ENCODE measurements around the gene KPTN. TPM values are rescaled to one million over a fixed set of nuclear protein-coding genes. Genes with fewer than 3 reads are reported as not detected.
A peak's percentile ranks its signal among the peaks of the same experiment; 100 is the strongest.

Gene KPTN
- total and polyA plus RNA-seq, 4 donors = 2.3 to 6.0 (median 4.0) TPM

GRCh38 chr19:47494729-47495128 is 10.7 kb upstream of the KPTN start:
- peak; percentile 75 for DNase-seq (ENCODE audit: low spot score)

More at GRCh38 chr19:47494729-47495128, 10.7 kb upstream of the KPTN start:
- H3K9me3 ChIP-seq (ENCODE audit: control insufficient read depth in 4 of 4, low read length in 3 of 4) = no peaks in the 10 kb centered on the region
- no peak overlapping the region for H3K4me3 ChIP-seq (ENCODE audit: low read depth in 1 of 3, low read length in 3 of 3)
- WGBS = 69% methylated on average over 9 of the region's 9 CpGs
- TF ChIP-seq RXRA (IDR thresholded peaks at IDR 0.05) = no peak
- no peak for TF ChIP-seq GABPA (IDR thresholded peaks at IDR 0.05 in 1 of 2, conservative IDR thresholded peaks at IDR 0.05 in 1 of 2)
- no peak for TF ChIP-seq ZBTB33 (IDR thresholded peaks at IDR 0.05)
- no peak for TF ChIP-seq REST (IDR thresholded peaks at IDR 0.05)
- TF ChIP-seq YY1 (IDR thresholded peaks at IDR 0.05) = no peak
- TF ChIP-seq TAF1 (conservative IDR thresholded peaks at IDR 0.05) = no peak
- no peak for TF ChIP-seq EGR1 (IDR thresholded peaks at IDR 0.05; ENCODE audit: low read depth in 2 of 2)
- TF ChIP-seq JUND (IDR thresholded peaks at IDR 0.05) = no peak
- no peak for TF ChIP-seq CTCF (IDR thresholded peaks at IDR 0.05; ENCODE audit: low read depth, low read length, missing input control)
- no peak for TF ChIP-seq NR2F2 (IDR thresholded peaks at IDR 0.05)
- no peak for TF ChIP-seq FOXA2 (IDR thresholded peaks at IDR 0.05)
- TF ChIP-seq MAX (IDR thresholded peaks at IDR 0.05) = no peak
- no peak for TF ChIP-seq FOXA1 (IDR thresholded peaks at IDR 0.05)
- TF ChIP-seq RAD21 (IDR thresholded peaks at IDR 0.05) = no peak
- no peak for TF ChIP-seq HNF4A (conservative IDR thresholded peaks at IDR 0.05)
- no peak for TF ChIP-seq ATF3 (IDR thresholded peaks at IDR 0.05)
- TF ChIP-seq HNF4G (IDR thresholded peaks at IDR 0.05) = no peak
- no peak for TF ChIP-seq SP1 (IDR thresholded peaks at IDR 0.05)
- no peak overlapping the region for H3K27ac ChIP-seq (ENCODE audit: low read depth in 1 of 2, low read length in 2 of 2)
- peaks cover 0 to 4% (median 1%) of the 10 kb centered on the region in 4 donors for H3K4me1 ChIP-seq (ENCODE audit: control insufficient read depth in 4 of 4, insufficient read depth in 4 of 4, low read length in 3 of 4)
- peaks cover 23 to 82% (median 30%) of the 10 kb centered on the region in 4 donors for H3K36me3 ChIP-seq (ENCODE audit: control insufficient read depth in 4 of 4, insufficient read depth in 3 of 4, low read depth in 1 of 4, low read length in 3 of 4)
- H3K9ac ChIP-seq (ENCODE audit: low read depth in 1 of 2, low read length in 2 of 2) = no peak overlapping the region
- no peaks in the 10 kb centered on the region for H3K27me3 ChIP-seq (ENCODE audit: control insufficient read depth in 4 of 4, insufficient read depth in 4 of 4, low read length in 3 of 4)

All from liver (tissue), 9 donors.